ENCODE results near the gene ACD. TPM values are rescaled to one million over a fixed set of nuclear protein-coding genes. Genes with fewer than 3 reads are reported as not detected.
A peak's percentile ranks its signal among the peaks of the same experiment; 100 is the strongest.

ACD gene
- total RNA-seq (10 to 100 TPM; 12.9 to 15.2 TPM), polyA plus RNA-seq (ENCODE audit: insufficient read length in 6 of 6) (10 to 100 TPM; 20.2 to 27.5 (median 25.4) TPM)
- long read RNA-seq, donor 1, transcript ACD-214 (12 exons, 2,065 nt) = major isoform, 5 of 17 reads
- long read RNA-seq, donor 1, partial matches to known transcripts = 12 of 17 reads
- long read RNA-seq, donor 1, other reads (novel, unspliced or antisense) = 0 of 17 reads
- long read RNA-seq, donor 2, partial matches to known transcripts = 0 of 2 reads
- long read RNA-seq, donor 2, other reads (novel, unspliced or antisense) = 0 of 2 reads
- long read RNA-seq, donor 3, partial matches to known transcripts = 0 of 4 reads
- long read RNA-seq, donor 3, other reads (novel, unspliced or antisense) = 0 of 4 reads
- long read RNA-seq, donor 4, partial matches to known transcripts = 2 of 5 reads
- long read RNA-seq, donor 4, other reads (novel, unspliced or antisense) = 1 of 5 reads
- long read RNA-seq, donor 5, partial matches to known transcripts = 0 of 4 reads
- long read RNA-seq, donor 5, other reads (novel, unspliced or antisense) = 0 of 4 reads
- long read RNA-seq, donor 6, transcript ACD-214 (12 exons, 2,065 nt) = major isoform, 5 of 5 reads
- long read RNA-seq, donor 6, partial matches to known transcripts = 0 of 5 reads
- long read RNA-seq, donor 6, other reads (novel, unspliced or antisense) = 0 of 5 reads
- long read RNA-seq, donor 7, partial matches to known transcripts = 0 of 7 reads
- long read RNA-seq, donor 7, other reads (novel, unspliced or antisense) = 0 of 7 reads
- long read RNA-seq, donor 8, partial matches to known transcripts = 0 of 4 reads
- long read RNA-seq, donor 8, other reads (novel, unspliced or antisense) = 0 of 4 reads
- long read RNA-seq, donor 9 = 0 reads
- long read RNA-seq, donor 10, transcript ACD-214 (12 exons, 2,065 nt) = major isoform, 14 of 21 reads
- long read RNA-seq, donor 10, partial matches to known transcripts = 1 of 21 reads
- long read RNA-seq, donor 10, other reads (novel, unspliced or antisense) = 5 of 21 reads
- long read RNA-seq, donor 11 = 0 reads
- long read RNA-seq, donor 12, partial matches to known transcripts = 10 of 12 reads
- long read RNA-seq, donor 12, other reads (novel, unspliced or antisense) = 0 of 12 reads

DNA sequence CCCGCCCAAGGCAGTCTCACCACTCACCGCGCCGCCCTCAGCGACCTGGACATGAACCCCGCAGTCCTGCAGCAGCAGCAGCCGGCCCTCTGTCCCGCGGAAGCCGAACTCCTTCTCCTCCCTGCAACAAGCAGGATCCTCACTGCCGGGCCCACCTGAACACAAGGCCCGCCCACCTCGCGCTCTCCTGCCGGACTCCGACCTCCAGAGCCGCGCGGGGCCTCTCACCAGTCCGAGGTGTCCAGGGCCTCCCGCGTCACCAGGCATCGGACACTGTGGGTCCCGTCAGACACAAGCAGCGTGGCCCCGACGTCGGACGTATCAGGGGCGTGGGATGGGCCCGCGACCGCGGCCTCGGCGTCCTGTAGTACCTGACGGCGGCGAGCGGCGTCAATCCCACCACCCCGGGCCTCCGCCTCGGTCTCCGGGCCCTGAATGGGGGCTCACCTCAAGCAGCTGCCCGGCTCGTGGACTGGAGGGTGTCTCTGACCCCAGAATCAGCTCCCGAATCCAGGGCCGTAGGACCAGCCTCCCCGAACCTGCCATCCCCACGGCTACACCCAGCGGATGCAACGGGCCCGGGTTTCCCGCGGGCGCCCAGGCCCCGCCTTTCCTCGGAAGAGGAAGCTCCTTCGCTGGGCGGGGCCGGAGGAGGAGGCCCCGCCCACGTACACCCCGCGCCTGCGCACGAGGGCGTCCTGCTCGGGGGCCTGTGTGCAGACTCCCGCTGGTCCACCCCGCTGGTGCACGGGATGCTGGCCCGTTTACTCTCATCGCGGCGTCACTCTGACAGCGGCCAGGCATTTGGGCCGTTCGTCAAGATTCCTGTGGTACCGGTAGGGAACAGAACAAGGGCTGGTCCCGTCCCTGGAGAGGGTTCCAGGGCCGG is at the start of gene ACD:
TSS of gene ACD (minus strand) at position 586 of the 889 bp plus-strand sequence. CDS start at position 546, 40 bp downstream.
- DNase-seq = peak; percentile 92 to 98 (median 94)
- H3K4me1 ChIP-seq = peaks cover 13 to 22% of the 10 kb centered on the region in 2 donors
- no peaks in the 10 kb centered on the region for H3K9me3 ChIP-seq
- peak within 1 kb of the TSS; percentile 83 to 96 for H3K4me3 ChIP-seq
- H3K27me3 ChIP-seq = peaks cover 0 to 8% of the 10 kb centered on the region in 2 donors
- H3K36me3 ChIP-seq = peaks cover 0 to 34% of the 10 kb centered on the region in 2 donors
- intact Hi-C loops (cut with DNase I) = loop anchor here in 1 of 2 donors (10.0 kb wide), 1 partner anchor 115 kb away; no protein-coding TSS in a partner anchor
- TF ChIP-seq, protein P1, sequence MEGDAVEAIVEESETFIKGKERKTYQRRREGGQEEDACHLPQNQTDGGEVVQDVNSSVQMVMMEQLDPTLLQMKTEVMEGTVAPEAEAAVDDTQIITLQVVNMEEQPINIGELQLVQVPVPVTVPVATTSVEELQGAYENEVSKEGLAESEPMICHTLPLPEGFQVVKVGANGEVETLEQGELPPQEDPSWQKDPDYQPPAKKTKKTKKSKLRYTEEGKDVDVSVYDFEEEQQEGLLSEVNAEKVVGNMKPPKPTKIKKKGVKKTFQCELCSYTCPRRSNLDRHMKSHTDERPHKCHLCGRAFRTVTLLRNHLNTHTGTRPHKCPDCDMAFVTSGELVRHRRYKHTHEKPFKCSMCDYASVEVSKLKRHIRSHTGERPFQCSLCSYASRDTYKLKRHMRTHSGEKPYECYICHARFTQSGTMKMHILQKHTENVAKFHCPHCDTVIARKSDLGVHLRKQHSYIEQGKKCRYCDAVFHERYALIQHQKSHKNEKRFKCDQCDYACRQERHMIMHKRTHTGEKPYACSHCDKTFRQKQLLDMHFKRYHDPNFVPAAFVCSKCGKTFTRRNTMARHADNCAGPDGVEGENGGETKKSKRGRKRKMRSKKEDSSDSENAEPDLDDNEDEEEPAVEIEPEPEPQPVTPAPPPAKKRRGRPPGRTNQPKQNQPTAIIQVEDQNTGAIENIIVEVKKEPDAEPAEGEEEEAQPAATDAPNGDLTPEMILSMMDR (IDR thresholded peaks at IDR 0.05) = no peak
- peak within 1 kb of the TSS; percentile 95 to 98 for H3K27ac ChIP-seq
- ATAC-seq = peak; percentile 95

DNA sequence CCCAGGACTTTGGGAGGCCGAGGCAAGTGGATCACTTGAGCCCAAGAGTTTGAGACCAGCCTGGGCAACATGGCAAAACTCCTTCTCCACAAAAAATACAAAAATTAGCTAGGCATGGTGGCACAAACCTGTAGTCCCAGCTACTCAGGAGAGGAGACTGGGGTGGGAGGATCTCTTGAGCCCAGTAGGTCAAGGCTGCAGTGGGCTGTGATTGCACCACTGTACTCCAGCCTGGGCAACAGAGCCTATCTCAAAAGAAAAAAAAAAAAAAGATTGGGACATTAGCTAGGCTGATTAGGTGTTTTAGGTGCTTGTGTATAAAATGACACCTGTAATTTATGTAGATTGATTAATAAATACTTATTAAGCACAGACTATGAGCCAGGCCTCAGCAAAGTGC is 49.0 kb upstream of the ACD start:
- Histone ChIP-seq H3K4me3 (no peak overlapping the region), H3K4me1 (peaks cover 0 to 11% of the 10 kb centered on the region in 2 donors), H3K27me3 (no peaks in the 10 kb centered on the region), H3K9me3 (no peaks in the 10 kb centered on the region), H3K27ac (no peak overlapping the region), H3K36me3 (no peaks in the 10 kb centered on the region)
- no peak for ATAC-seq
- no peak for DNase-seq
- intact Hi-C loops (cut with DNase I) = no loop called here
- TF ChIP-seq, protein P1 (IDR thresholded peaks at IDR 0.05) = no peak

DNA sequence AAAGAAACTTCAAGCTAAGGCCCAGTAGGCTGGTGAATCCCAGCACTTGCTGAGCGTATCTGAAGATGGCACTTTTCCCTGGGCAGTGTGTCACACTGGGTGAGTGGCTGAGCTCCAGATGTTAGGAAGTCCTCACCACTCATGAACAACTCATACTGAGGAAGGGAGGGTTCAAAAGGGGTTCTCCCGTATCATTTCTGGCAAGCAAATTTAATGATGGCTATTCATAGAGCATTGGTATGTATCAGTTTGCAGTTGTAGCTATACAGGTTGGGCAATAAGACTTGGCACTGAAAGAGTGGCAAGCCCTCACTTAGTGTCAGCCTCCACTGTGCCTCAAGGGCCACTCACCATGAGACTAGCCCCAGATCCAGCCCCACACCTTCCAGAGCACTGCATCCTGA is 48.3 kb upstream of the ACD start:
- Histone ChIP-seq H3K27me3 (no peaks in the 10 kb centered on the region), H3K27ac (no peak overlapping the region), H3K4me1 (peaks cover 0 to 9% of the 10 kb centered on the region in 2 donors), H3K9me3 (no peaks in the 10 kb centered on the region), H3K4me3 (no peak overlapping the region), H3K36me3 (no peaks in the 10 kb centered on the region)
- no peak for DNase-seq
- intact Hi-C loops (cut with DNase I) = no loop called here
- ATAC-seq = peak; percentile 66
- TF ChIP-seq, protein P1 (IDR thresholded peaks at IDR 0.05) = no peak

GRCh38 chr16:67707790-67708189 is 47.7 kb upstream of the ACD start:
- no peaks in the 10 kb centered on the region for H3K9me3 ChIP-seq
- DNase-seq = no peak
- H3K4me3 ChIP-seq = no peak overlapping the region
- no peak for ATAC-seq
- intact Hi-C loops (cut with DNase I) = no loop called here
- no peaks in the 10 kb centered on the region for H3K27me3 ChIP-seq
- H3K36me3 ChIP-seq = no peaks in the 10 kb centered on the region
- TF ChIP-seq, protein P1 (IDR thresholded peaks at IDR 0.05) = no peak
- peaks cover 0 to 5% of the 10 kb centered on the region in 2 donors for H3K4me1 ChIP-seq
- H3K27ac ChIP-seq = no peak overlapping the region

Measured in left lung (tissue), 14 donors.